ENCODE results near the gene FBLN1. TPM values are rescaled to one million over a fixed set of nuclear protein-coding genes. Genes with fewer than 3 reads are reported as not detected.

The FBLN1 gene
- total RNA-seq, 1 experiment from 2014 or later, result 23.4 TPM

DNA sequence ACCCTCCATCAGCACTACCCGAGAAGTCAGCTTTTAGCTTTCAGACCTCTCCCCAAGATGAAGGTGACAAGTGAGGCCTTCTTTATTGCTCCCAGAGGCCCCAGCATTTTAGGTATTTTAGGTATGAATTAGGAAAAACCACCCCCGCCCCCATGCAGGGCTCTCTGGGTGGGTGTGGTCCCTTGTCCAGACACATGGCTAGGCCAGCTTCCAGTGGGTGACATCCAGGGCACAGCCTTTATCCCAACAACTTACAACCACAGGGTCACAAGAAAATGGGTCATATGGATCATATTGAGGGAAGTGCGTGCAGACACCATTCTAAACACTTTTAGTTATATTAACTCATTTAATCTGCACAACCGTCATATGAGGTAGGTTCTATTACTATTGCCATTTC, 47.1 kb upstream of the FBLN1 start:
- Histone ChIP-seq H3K9me2 (ENCODE audit: insufficient read depth) (no peaks in the 10 kb centered on the region), H3K27ac (ENCODE audit: low read depth, low read length) (no peak overlapping the region), H3K36me3 (ENCODE audit: control insufficient read depth in 1 of 2, insufficient read depth in 2 of 2, low read length in 2 of 2) (no peaks in the 10 kb centered on the region), H3K4me3 (replicated peaks in 1 of 2; ENCODE audit: low read depth in 1 of 2, low read length in 2 of 2) (no peak overlapping the region), H3K4me1 (ENCODE audit: control insufficient read depth in 1 of 2, insufficient read depth in 2 of 2, low read length in 2 of 2) (no peaks in the 10 kb centered on the region), H3K27me3 (ENCODE audit: insufficient read depth, low read length) (no peaks in the 10 kb centered on the region), H3K9ac (ENCODE audit: low read length) (no peak overlapping the region), H4K20me1 (ENCODE audit: insufficient read depth) (no peaks in the 10 kb centered on the region), H3K4me2 (ENCODE audit: low read length) (no peak overlapping the region), H3K79me2 (ENCODE audit: insufficient read depth, low read length) (no peaks in the 10 kb centered on the region), H2AFZ (ENCODE audit: low read depth, low read length, poor library complexity, severe bottlenecking) (no peak overlapping the region), H3K9me3 (ENCODE audit: control insufficient read depth in 1 of 2, insufficient read depth in 1 of 2, low read depth in 1 of 2, low read length in 2 of 2) (no peaks in the 10 kb centered on the region)
- no TSS peak for BruUV-seq (replicated peaks)
- intact Hi-C loops (cut with micrococcal nuclease), result no loop called here
- ATAC-seq (no peak), DNase-seq (ENCODE audit: low read depth, low spot score) (no peak)
- ChIA-PET CTCF (no interaction called here), POLR2A (no interaction called here), RAD21 (ENCODE audit: low non-redundant PET in 1 of 2, low total read pairs in 2 of 2, uncharacterized antibody in 2 of 2, unreplicated experiment in 2 of 2) (no interaction called here)
- TF ChIP-seq ELF1 (IDR thresholded peaks at IDR 0.05; ENCODE audit: borderline replicate concordance, low read depth), result no peak
- no peak for TF ChIP-seq SIN3A (IDR thresholded peaks at IDR 0.05; ENCODE audit: low read depth)
- no peak for TF ChIP-seq TCF7L2 (IDR thresholded peaks at IDR 0.05; ENCODE audit: borderline replicate concordance, extremely low read depth, insufficient read depth, insufficient read length)
- TF ChIP-seq POLR2AphosphoS5 (IDR thresholded peaks at IDR 0.05; ENCODE audit: low read depth, low read length), result no peak
- TF ChIP-seq ZBTB33 (IDR thresholded peaks at IDR 0.05; ENCODE audit: extremely low read depth, insufficient replicate concordance, low read length), result no peak
- TF ChIP-seq, protein P1, sequence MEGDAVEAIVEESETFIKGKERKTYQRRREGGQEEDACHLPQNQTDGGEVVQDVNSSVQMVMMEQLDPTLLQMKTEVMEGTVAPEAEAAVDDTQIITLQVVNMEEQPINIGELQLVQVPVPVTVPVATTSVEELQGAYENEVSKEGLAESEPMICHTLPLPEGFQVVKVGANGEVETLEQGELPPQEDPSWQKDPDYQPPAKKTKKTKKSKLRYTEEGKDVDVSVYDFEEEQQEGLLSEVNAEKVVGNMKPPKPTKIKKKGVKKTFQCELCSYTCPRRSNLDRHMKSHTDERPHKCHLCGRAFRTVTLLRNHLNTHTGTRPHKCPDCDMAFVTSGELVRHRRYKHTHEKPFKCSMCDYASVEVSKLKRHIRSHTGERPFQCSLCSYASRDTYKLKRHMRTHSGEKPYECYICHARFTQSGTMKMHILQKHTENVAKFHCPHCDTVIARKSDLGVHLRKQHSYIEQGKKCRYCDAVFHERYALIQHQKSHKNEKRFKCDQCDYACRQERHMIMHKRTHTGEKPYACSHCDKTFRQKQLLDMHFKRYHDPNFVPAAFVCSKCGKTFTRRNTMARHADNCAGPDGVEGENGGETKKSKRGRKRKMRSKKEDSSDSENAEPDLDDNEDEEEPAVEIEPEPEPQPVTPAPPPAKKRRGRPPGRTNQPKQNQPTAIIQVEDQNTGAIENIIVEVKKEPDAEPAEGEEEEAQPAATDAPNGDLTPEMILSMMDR (IDR thresholded peaks at IDR 0.05 in 2 of 3, conservative IDR thresholded peaks at IDR 0.05 in 1 of 3; ENCODE audit: borderline replicate concordance in 1 of 3, insufficient read depth in 1 of 3, low read depth in 2 of 3, low read length in 2 of 3), result no peak

Data from HCT116 (cell line).